Thoracic aorta (tissue), 2 donors: ENCODE data around the gene SLC22A17. TPM values are rescaled to one million over a fixed set of nuclear protein-coding genes. Genes with fewer than 3 reads are reported as not detected.
A peak's percentile ranks its signal among the peaks of the same experiment; 100 is the strongest.

ENCODE experiments used
- ATAC-seq: fragments of 150-250 bp; one replicate; pipeline ENCODE4 v1.8.0; 2017; ENCODE audit warnings: low read depth; ENCODE audit not compliant: insufficient number of reproducible peaks, low FRiP score
- DNase-seq: peaks from one replicate; pipeline ENCODE4 v3.0.0-alpha.2; 2020; ENCODE audit warnings: low spot score
- H3K27ac ChIP-seq, 2 donors: fragments of 200-600 bp; sonication (generic); 1 replicate in 1 of 2; 2 replicates in 1 of 2; pipeline ENCODE4 v1.5.1; 2016; ENCODE audit warnings: mild to moderate bottlenecking in 2 of 2, moderate library complexity in 2 of 2
- H3K27me3 ChIP-seq: fragments of 200-600 bp; sonication (generic); replicated peaks from 2 replicates; pipeline ENCODE4 v1.6.0; 2016; ENCODE audit warnings: mild to moderate bottlenecking; ENCODE audit not compliant: insufficient read depth
- H3K36me3 ChIP-seq: fragments of 200-600 bp; sonication (generic); one replicate; pipeline ENCODE4 v1.5.1; 2016
- H3K4me1 ChIP-seq, 2 donors: fragments of 200-600 bp; sonication (generic); 1 replicate in 1 of 2; 2 replicates in 1 of 2; pipeline versions ENCODE4 v1.5.1 to v1.6.0; 2016; ENCODE audit warnings: low read depth in 2 of 2, mild to moderate bottlenecking in 1 of 2; ENCODE audit not compliant: control insufficient read depth in 1 of 2
- H3K4me3 ChIP-seq: fragments of 200-600 bp; sonication (generic); 2 replicates; pipeline ENCODE4 v1.5.1; 2016; ENCODE audit warnings: mild to moderate bottlenecking
- H3K9me3 ChIP-seq: fragments of 200-600 bp; sonication (generic); 2 replicates; pipeline ENCODE4 v1.5.1; 2016
- total RNA-seq, 2 donors: library from RNA; depleted of rRNA; stranded (reverse); fragments of >200 nt; gene quantifications; one replicate each; pipeline versions ENCODE4 v1.1.0 to v1.2.3, GENCODE V29; 2016
- TF ChIP-seq, protein P1 (sequence below): fragments of 200-600 bp; sonication (generic); IDR thresholded peaks from one replicate; pipeline ENCODE4 v1.5.1; 2019; ENCODE audit warnings: antibody characterized with exemption

The SLC22A17 gene
- total RNA-seq, 2 donors from 2014 or later: 55.1 to 72.3 TPM

GRCh38 chr14:23380976-23381375, 28.3 kb upstream of the SLC22A17 start:
- TF ChIP-seq, protein P1, sequence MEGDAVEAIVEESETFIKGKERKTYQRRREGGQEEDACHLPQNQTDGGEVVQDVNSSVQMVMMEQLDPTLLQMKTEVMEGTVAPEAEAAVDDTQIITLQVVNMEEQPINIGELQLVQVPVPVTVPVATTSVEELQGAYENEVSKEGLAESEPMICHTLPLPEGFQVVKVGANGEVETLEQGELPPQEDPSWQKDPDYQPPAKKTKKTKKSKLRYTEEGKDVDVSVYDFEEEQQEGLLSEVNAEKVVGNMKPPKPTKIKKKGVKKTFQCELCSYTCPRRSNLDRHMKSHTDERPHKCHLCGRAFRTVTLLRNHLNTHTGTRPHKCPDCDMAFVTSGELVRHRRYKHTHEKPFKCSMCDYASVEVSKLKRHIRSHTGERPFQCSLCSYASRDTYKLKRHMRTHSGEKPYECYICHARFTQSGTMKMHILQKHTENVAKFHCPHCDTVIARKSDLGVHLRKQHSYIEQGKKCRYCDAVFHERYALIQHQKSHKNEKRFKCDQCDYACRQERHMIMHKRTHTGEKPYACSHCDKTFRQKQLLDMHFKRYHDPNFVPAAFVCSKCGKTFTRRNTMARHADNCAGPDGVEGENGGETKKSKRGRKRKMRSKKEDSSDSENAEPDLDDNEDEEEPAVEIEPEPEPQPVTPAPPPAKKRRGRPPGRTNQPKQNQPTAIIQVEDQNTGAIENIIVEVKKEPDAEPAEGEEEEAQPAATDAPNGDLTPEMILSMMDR: no peak
- no peaks in the 10 kb centered on the region for H3K9me3 ChIP-seq
- H3K4me3 ChIP-seq: no peak overlapping the region
- H3K36me3 ChIP-seq: no peaks in the 10 kb centered on the region
- no peak overlapping the region for H3K27ac ChIP-seq
- DNase-seq (no peak), ATAC-seq (no peak)
- H3K27me3 ChIP-seq: no peaks in the 10 kb centered on the region
- H3K4me1 ChIP-seq: peaks cover 0 to 4% of the 10 kb centered on the region in 2 donors

- DNase-seq: no peak
- Histone ChIP-seq H3K9me3 (no peaks in the 10 kb centered on the region), H3K4me3 (no peak overlapping the region), H3K27ac (no peak overlapping the region), H3K4me1 (peaks cover 0 to 4% of the 10 kb centered on the region in 2 donors), H3K36me3 (no peaks in the 10 kb centered on the region), H3K27me3 (no peaks in the 10 kb centered on the region)
- no peak for ATAC-seq
- TF ChIP-seq, protein P1: no peak
These were observed 27.7 kb upstream of the SLC22A17 start for GRCh38 chr14:23380197-23380914.

DNA sequence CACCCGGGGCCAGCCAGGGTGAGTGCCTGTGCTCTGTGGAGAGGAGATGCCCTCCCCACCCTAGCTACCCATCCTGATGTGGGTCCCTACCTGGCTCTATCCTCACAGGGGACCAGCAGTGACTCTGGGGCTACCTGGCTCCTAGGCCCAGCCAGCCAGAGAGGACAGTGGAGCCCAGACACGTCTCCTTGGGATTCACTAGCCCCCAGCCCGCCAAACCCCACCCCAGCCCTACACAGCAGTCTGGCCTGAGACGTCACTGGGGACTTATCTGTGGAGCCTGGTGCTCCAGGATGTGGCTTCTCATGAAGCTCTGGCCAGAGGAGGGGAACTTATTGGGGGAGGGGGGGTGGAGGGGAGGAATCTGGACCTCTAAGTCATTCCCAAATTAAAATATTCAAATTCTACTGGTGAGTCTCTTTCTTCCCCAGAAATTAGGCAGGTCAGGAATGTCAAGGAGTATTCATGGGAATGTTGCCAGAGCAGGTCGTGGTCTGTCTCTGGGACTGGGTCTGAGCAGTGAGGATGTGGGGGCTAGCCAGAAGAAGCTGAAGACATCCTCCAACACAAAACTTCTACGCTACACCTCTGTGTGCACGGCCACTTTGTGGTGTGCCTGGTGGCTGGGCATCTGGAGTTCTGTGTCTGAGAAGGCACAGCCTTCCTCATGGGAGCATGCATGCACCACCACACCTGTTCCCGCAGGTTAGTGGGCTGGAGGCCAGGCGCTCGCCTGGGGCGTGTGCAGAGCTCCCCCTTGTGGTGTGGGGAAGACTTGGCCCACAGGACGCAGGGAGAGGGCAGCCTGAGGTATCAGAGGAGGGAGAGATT, 26.9 kb upstream of the SLC22A17 start:
- Histone ChIP-seq H3K4me1 (peaks cover 0 to 4% of the 10 kb centered on the region in 2 donors), H3K27me3 (no peaks in the 10 kb centered on the region), H3K27ac (no peak overlapping the region), H3K9me3 (no peaks in the 10 kb centered on the region), H3K36me3 (no peaks in the 10 kb centered on the region), H3K4me3 (no peak overlapping the region)
- TF ChIP-seq, protein P1: peak; percentile 83
- DNase-seq (no peak), ATAC-seq (peak; percentile 51)

- Histone ChIP-seq H3K27me3 (no peaks in the 10 kb centered on the region), H3K4me3 (no peak overlapping the region), H3K9me3 (no peaks in the 10 kb centered on the region), H3K4me1 (peaks cover 0 to 4% of the 10 kb centered on the region in 2 donors), H3K36me3 (no peaks in the 10 kb centered on the region), H3K27ac (no peak overlapping the region)
- TF ChIP-seq, protein P1: no peak
- DNase-seq: no peak
- no peak for ATAC-seq
These were observed 26.0 kb upstream of the SLC22A17 start for GRCh38 chr14:23378612-23379220.
